Activated T-cell treated with anti-CD3 and anti-CD28 coated beads, Interleukin-2, amount 50 U/mL, for 24 hours (primary cell): ENCODE measurements around the gene SORBS2.
A peak's percentile ranks its signal among the peaks of the same experiment; 100 is the strongest.

Experiments used
- DNase-seq: peaks from one replicate; pipeline ENCODE4 v3.0.0-alpha.2; 2020
- H3K27ac Mint-ChIP-seq: 2 replicates; pipeline ENCODE4 v1.8.0; 2020; ENCODE audit warnings: mild to moderate bottlenecking, mixed read lengths
- H3K27me3 Mint-ChIP-seq: 2 replicates; pipeline ENCODE4 v1.8.0; 2020; ENCODE audit warnings: mixed read lengths
- H3K36me3 Mint-ChIP-seq: 2 replicates; pipeline ENCODE4 v1.8.0; 2020; ENCODE audit warnings: low read depth, mixed read lengths
- H3K4me1 Mint-ChIP-seq: 2 replicates; pipeline ENCODE4 v1.8.0; 2020; ENCODE audit warnings: low read depth, mixed read lengths
- H3K4me3 Mint-ChIP-seq: 2 replicates; pipeline ENCODE4 v1.8.0; 2020; ENCODE audit warnings: mild to moderate bottlenecking, moderate library complexity, mixed read lengths
- H3K9me3 Mint-ChIP-seq: 2 replicates; pipeline ENCODE4 v1.8.0; 2020; ENCODE audit warnings: mixed read lengths

SORBS2 gene

GRCh38 chr4:185600801-185601434 lies 211.1 kb downstream of the SORBS2 start:
- Mint-ChIP-seq H3K4me1 (peaks cover 1% of the 10 kb centered on the region), H3K27ac (no peak overlapping the region), H3K4me3 (no peak overlapping the region), H3K36me3 (no peaks in the 10 kb centered on the region), H3K27me3 (peaks cover 38% of the 10 kb centered on the region), H3K9me3 (no peaks in the 10 kb centered on the region)
- DNase-seq, result no peak

- Mint-ChIP-seq H3K4me3 (no peak overlapping the region), H3K36me3 (no peaks in the 10 kb centered on the region), H3K27ac (no peak overlapping the region), H3K4me1 (peaks cover 1% of the 10 kb centered on the region), H3K27me3 (peaks cover 36% of the 10 kb centered on the region), H3K9me3 (no peaks in the 10 kb centered on the region)
- no peak for DNase-seq
Observed at GRCh38 chr4:185599553-185600243, 212.3 kb downstream of the SORBS2 start.

GRCh38 chr4:185598846-185599552 lies 213.0 kb downstream of the SORBS2 start:
- no peak overlapping the region for H3K4me3 Mint-ChIP-seq
- peaks cover 35% of the 10 kb centered on the region for H3K27me3 Mint-ChIP-seq
- no peaks in the 10 kb centered on the region for H3K9me3 Mint-ChIP-seq

GRCh38 chr4:185597532-185598188 lies 214.3 kb downstream of the SORBS2 start:
- H3K9me3 Mint-ChIP-seq, result no peaks in the 10 kb centered on the region
- no peaks in the 10 kb centered on the region for H3K36me3 Mint-ChIP-seq
- peak; percentile 72 for DNase-seq
- no peak overlapping the region for H3K4me3 Mint-ChIP-seq
- peaks cover 39% of the 10 kb centered on the region for H3K27me3 Mint-ChIP-seq
- H3K27ac Mint-ChIP-seq, result no peak overlapping the region
- H3K4me1 Mint-ChIP-seq, result peaks cover 1% of the 10 kb centered on the region

More at GRCh38 chr4:185598846-185599552, 213.0 kb downstream of the SORBS2 start:
- no peaks in the 10 kb centered on the region for H3K36me3 Mint-ChIP-seq
- no peak overlapping the region for H3K27ac Mint-ChIP-seq
- no peak for DNase-seq
- H3K4me1 Mint-ChIP-seq, result peaks cover 1% of the 10 kb centered on the region

GRCh38 chr4:185592845-185593488 lies 219.0 kb downstream of the SORBS2 start:
- no peaks in the 10 kb centered on the region for H3K9me3 Mint-ChIP-seq
- no peak overlapping the region for H3K27ac Mint-ChIP-seq
- H3K4me3 Mint-ChIP-seq, result no peak overlapping the region
- no peaks in the 10 kb centered on the region for H3K36me3 Mint-ChIP-seq
- peaks cover 53% of the 10 kb centered on the region for H3K27me3 Mint-ChIP-seq
- peaks cover 1% of the 10 kb centered on the region for H3K4me1 Mint-ChIP-seq
- DNase-seq, result no peak

GRCh38 chr4:185592438-185592837 lies 219.6 kb downstream of the SORBS2 start:
- H3K4me3 Mint-ChIP-seq, result no peak overlapping the region
- H3K36me3 Mint-ChIP-seq, result no peaks in the 10 kb centered on the region
- no peak overlapping the region for H3K27ac Mint-ChIP-seq
- H3K9me3 Mint-ChIP-seq, result no peaks in the 10 kb centered on the region
- peaks cover 55% of the 10 kb centered on the region for H3K27me3 Mint-ChIP-seq
- DNase-seq, result no peak
- peaks cover 6% of the 10 kb centered on the region for H3K4me1 Mint-ChIP-seq

- Mint-ChIP-seq H3K36me3 (no peaks in the 10 kb centered on the region), H3K27ac (no peak overlapping the region), H3K9me3 (no peaks in the 10 kb centered on the region), H3K4me1 (peaks cover 12% of the 10 kb centered on the region), H3K4me3 (no peak overlapping the region), H3K27me3 (peaks cover 58% of the 10 kb centered on the region)
- no peak for DNase-seq
Observed at GRCh38 chr4:185591679-185592141, 220.3 kb downstream of the SORBS2 start.

- H3K9me3 Mint-ChIP-seq, result no peaks in the 10 kb centered on the region
- H3K36me3 Mint-ChIP-seq, result no peaks in the 10 kb centered on the region
- peaks cover 61% of the 10 kb centered on the region for H3K27me3 Mint-ChIP-seq
- no peak overlapping the region for H3K4me3 Mint-ChIP-seq
- no peak overlapping the region for H3K27ac Mint-ChIP-seq
- DNase-seq, result no peak
- H3K4me1 Mint-ChIP-seq, result peaks cover 13% of the 10 kb centered on the region
Observed at GRCh38 chr4:185590982-185591381, 221.0 kb downstream of the SORBS2 start.

GRCh38 chr4:185589067-185589836 lies 222.7 kb downstream of the SORBS2 start:
- Mint-ChIP-seq H3K27ac (no peak overlapping the region), H3K9me3 (no peaks in the 10 kb centered on the region), H3K36me3 (no peaks in the 10 kb centered on the region), H3K4me1 (peaks cover 13% of the 10 kb centered on the region), H3K4me3 (no peak overlapping the region), H3K27me3 (peaks cover 75% of the 10 kb centered on the region)
- no peak for DNase-seq

- Mint-ChIP-seq H3K36me3 (no peaks in the 10 kb centered on the region), H3K9me3 (no peaks in the 10 kb centered on the region), H3K4me3 (peak overlapping the region; percentile 56), H3K27ac (peak overlapping the region; percentile 26), H3K4me1 (peaks cover 13% of the 10 kb centered on the region), H3K27me3 (peaks cover 77% of the 10 kb centered on the region)
- DNase-seq, result peak; percentile 76
Observed at GRCh38 chr4:185587427-185588161, 224.4 kb downstream of the SORBS2 start.

- Mint-ChIP-seq H3K36me3 (no peaks in the 10 kb centered on the region), H3K27me3 (peaks cover 75% of the 10 kb centered on the region), H3K4me3 (peak overlapping the region; percentile 56), H3K9me3 (no peaks in the 10 kb centered on the region), H3K27ac (no peak overlapping the region), H3K4me1 (peaks cover 13% of the 10 kb centered on the region)
- DNase-seq, result no peak
Observed at GRCh38 chr4:185587030-185587426, 225.0 kb downstream of the SORBS2 start.

GRCh38 chr4:185585211-185585610 lies 226.8 kb downstream of the SORBS2 start:
- no peaks in the 10 kb centered on the region for H3K36me3 Mint-ChIP-seq
- no peak overlapping the region for H3K4me3 Mint-ChIP-seq
- H3K27me3 Mint-ChIP-seq, result peaks cover 64% of the 10 kb centered on the region
- H3K27ac Mint-ChIP-seq, result no peak overlapping the region
- no peak for DNase-seq
- H3K9me3 Mint-ChIP-seq, result no peaks in the 10 kb centered on the region
- H3K4me1 Mint-ChIP-seq, result peaks cover 13% of the 10 kb centered on the region

- no peaks in the 10 kb centered on the region for H3K9me3 Mint-ChIP-seq
Observed at GRCh38 chr4:185583813-185584212, 228.2 kb downstream of the SORBS2 start.

More at GRCh38 chr4:185583813-185584212, 228.2 kb downstream of the SORBS2 start:
- H3K36me3 Mint-ChIP-seq, result no peaks in the 10 kb centered on the region
- H3K4me1 Mint-ChIP-seq, result peaks cover 13% of the 10 kb centered on the region
- H3K4me3 Mint-ChIP-seq, result no peak overlapping the region
- H3K27me3 Mint-ChIP-seq, result peaks cover 53% of the 10 kb centered on the region
- no peak for DNase-seq
- H3K27ac Mint-ChIP-seq, result no peak overlapping the region
